ENCODE data around the gene IRF2.

Gene IRF2

GRCh38 chr4:184406958-184407391 is 67.4 kb downstream of the IRF2 start:
- DNase-seq, result no peak

GRCh38 chr4:184404047-184404446 is 70.3 kb downstream of the IRF2 start:
- no peak for DNase-seq

GRCh38 chr4:184403384-184403781 is 71.0 kb downstream of the IRF2 start:
- no peak for DNase-seq

GRCh38 chr4:184402740-184403383 is 71.5 kb downstream of the IRF2 start:
- no peak for DNase-seq

GRCh38 chr4:184402239-184402638 is 72.1 kb downstream of the IRF2 start:
- no peak for DNase-seq

- no peak for DNase-seq
Observed at GRCh38 chr4:184401397-184402171, 72.8 kb downstream of the IRF2 start.

- no peak for DNase-seq
Observed at GRCh38 chr4:184400891-184401290, 73.5 kb downstream of the IRF2 start.

- DNase-seq, result no peak
Observed at GRCh38 chr4:184400375-184400870, 73.9 kb downstream of the IRF2 start.

- DNase-seq, result no peak
Observed at GRCh38 chr4:184399512-184399908, 74.8 kb downstream of the IRF2 start.

- no peak for DNase-seq
Observed at GRCh38 chr4:184398741-184399511, 75.4 kb downstream of the IRF2 start.

- DNase-seq, result no peak
Observed at GRCh38 chr4:184397516-184398163, 76.7 kb downstream of the IRF2 start.

- no peak for DNase-seq
Observed at GRCh38 chr4:184396570-184397515, 77.5 kb downstream of the IRF2 start.

- DNase-seq, result no peak
Observed at GRCh38 chr4:184395971-184396391, 78.4 kb downstream of the IRF2 start.

GRCh38 chr4:184395451-184395917 is 78.9 kb downstream of the IRF2 start:
- DNase-seq, result no peak

GRCh38 chr4:184392748-184393559 is 81.4 kb downstream of the IRF2 start:
- no peak for DNase-seq

- no peak for DNase-seq
Observed at GRCh38 chr4:184392316-184392715, 82.0 kb downstream of the IRF2 start.

- no peak for DNase-seq
Observed at GRCh38 chr4:184389978-184390900, 84.1 kb downstream of the IRF2 start.

- no peak for DNase-seq
Observed at GRCh38 chr4:184388106-184388505, 86.2 kb downstream of the IRF2 start.

GRCh38 chr4:184387351-184387750 is 87.0 kb downstream of the IRF2 start:
- no peak for DNase-seq

All from stimulated activated naive CD4-positive, alpha-beta T cell (primary cell).